ENCODE measurements around the gene YIF1B. TPM values are rescaled to one million over a fixed set of nuclear protein-coding genes. Genes with fewer than 3 reads are reported as not detected.

Gene YIF1B
- 98.3 to 132 TPM (median 119 TPM) in 5 replicates for total RNA-seq (2022; extraction: Qiagen RNA extraction; ENCODE audit: low read depth)

GRCh38 chr19:38315657-38316476 lies at the start of gene YIF1B:
TSS of gene YIF1B (minus strand) at chr19:38315947. CDS start at chr19:38315917, 30 bp downstream.

GRCh38 chr19:38319421-38320258 lies 3.9 kb upstream of the YIF1B start, which contains the start of gene KCNK6:
TSS of gene KCNK6 (plus strand) at chr19:38319845. CDS start at chr19:38319951, 106 bp downstream.

GRCh38 chr19:38303517-38304351 lies 12.0 kb downstream of the YIF1B start, which contains the start of gene C19orf33:
TSS of gene C19orf33 (plus strand) at chr19:38304251. CDS start at chr19:38304262, 11 bp downstream.

GRCh38 chr19:38264486-38265212 lies 51.1 kb downstream of the YIF1B start, which contains the start of gene SPINT2:
TSS of gene SPINT2 (plus strand) at chr19:38264573. CDS start at chr19:38264893, 320 bp downstream.

Other genes starting within 250 kb of the YIF1B start
- gene DPF1, start 91.7 kb downstream of the YIF1B start, total RNA-seq (2022; extraction: Qiagen RNA extraction; ENCODE audit: low read depth) = 3.7 to 4.9 TPM (median 4.7 TPM) in 5 replicates
- 81.3 to 143 TPM (median 127 TPM) in 5 replicates for gene PPP1R14A, start 59.6 kb downstream of the YIF1B start, total RNA-seq (2022; extraction: Qiagen RNA extraction; ENCODE audit: low read depth)
- gene SPINT2, start 51.4 kb downstream of the YIF1B start, total RNA-seq (2022; extraction: Qiagen RNA extraction; ENCODE audit: low read depth) = 280 to 396 TPM (median 353 TPM) in 5 replicates
- gene C19orf33, start 11.7 kb downstream of the YIF1B start, total RNA-seq (2022; extraction: Qiagen RNA extraction; ENCODE audit: low read depth) = 635 to 743 TPM (median 686 TPM) in 5 replicates
- 5.2 to 6.1 TPM (median 6.1 TPM) in 5 replicates for gene KCNK6, start 3.9 kb upstream of the YIF1B start, total RNA-seq (2022; extraction: Qiagen RNA extraction; ENCODE audit: low read depth)
- 1.1 to 1.8 TPM (median 1.5 TPM) in 5 replicates for gene CATSPERG, start 19.9 kb upstream of the YIF1B start, total RNA-seq (2022; extraction: Qiagen RNA extraction; ENCODE audit: low read depth)
- gene PSMD8, start 58.6 kb upstream of the YIF1B start, total RNA-seq (2022; extraction: Qiagen RNA extraction; ENCODE audit: low read depth) = 462 to 508 TPM (median 476 TPM) in 5 replicates
- 0.16 to 0.47 TPM (median 0.26 TPM) in 5 replicates for gene GGN, start 72.1 kb upstream of the YIF1B start, total RNA-seq (2022; extraction: Qiagen RNA extraction; ENCODE audit: low read depth)
- 1.8 to 3.3 TPM (median 2.8 TPM) in 5 replicates for gene SPRED3, start 72.8 kb upstream of the YIF1B start, total RNA-seq (2022; extraction: Qiagen RNA extraction; ENCODE audit: low read depth)
- 17.8 to 27.6 TPM (median 26.3 TPM) in 5 replicates for gene FAM98C, start 87.1 kb upstream of the YIF1B start, total RNA-seq (2022; extraction: Qiagen RNA extraction; ENCODE audit: low read depth)
- gene RASGRP4, start 110.3 kb upstream of the YIF1B start, total RNA-seq (2022; extraction: Qiagen RNA extraction; ENCODE audit: low read depth) = 0.07 TPM in 2 of 5 replicates, not detected in the others
- 4.4 to 5.9 TPM (median 5.6 TPM) in 5 replicates for gene RYR1, start 117.7 kb upstream of the YIF1B start, total RNA-seq (2022; extraction: Qiagen RNA extraction; ENCODE audit: low read depth)

Measured in A549 treated with DMSO at 1 μM for 4 hours (cell line).